Stimulated activated CD4-positive, alpha-beta T cell treated with anti-CD3 and anti-CD28 coated beads, TNF-alpha, amount 100 ng/mL, for 4 hours (primary cell): ENCODE measurements around the gene FRMD7.

Experiments
- DNase-seq, 3 experiments: peaks; one replicate each; pipeline ENCODE4 v3.0.0-alpha.2; 2020; ENCODE audit warnings: low read depth in 3 of 3

FRMD7 gene

DNA sequence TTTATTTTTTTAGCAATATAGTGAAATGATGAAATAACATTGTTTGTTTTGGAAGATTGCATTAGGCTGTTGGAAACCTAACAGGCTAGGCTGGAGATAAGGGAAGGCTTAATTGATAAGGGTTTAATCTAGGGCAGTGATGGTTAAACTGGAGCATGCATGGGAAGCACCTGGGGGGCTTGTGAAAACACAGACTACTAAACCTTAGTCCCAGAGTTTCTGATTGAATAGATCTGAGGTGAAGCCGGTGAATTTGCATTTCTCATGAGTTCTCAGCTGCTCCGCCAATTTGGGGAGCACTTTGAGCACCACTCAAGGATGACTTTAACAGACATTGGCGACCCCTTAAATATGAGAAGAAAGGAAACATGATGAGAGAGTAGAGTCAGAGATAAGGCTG is 93.2 kb downstream of the FRMD7 start:
- DNase-seq, result no peak

DNA sequence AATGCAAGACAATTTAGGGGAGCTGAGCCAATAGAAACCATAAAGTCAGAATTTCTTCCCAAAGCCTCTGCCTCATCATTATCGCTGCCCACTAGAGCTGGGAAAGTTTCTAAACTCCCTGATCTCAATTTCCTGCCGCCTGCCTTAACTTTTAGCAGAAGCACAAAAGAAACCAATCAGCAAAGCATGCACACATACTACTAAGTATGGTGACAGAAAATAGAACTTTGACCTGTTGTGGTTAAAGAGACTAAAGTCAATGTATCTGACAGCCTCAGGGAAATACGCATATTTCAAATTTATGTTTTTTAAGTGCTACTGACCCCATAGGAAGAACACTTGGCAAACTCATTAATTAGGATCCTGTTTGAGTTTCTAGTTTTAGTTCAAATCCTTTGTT is 94.7 kb downstream of the FRMD7 start:
- no peak for DNase-seq

- DNase-seq, result no peak
Observed at GRCh38 chrX:132031867-132032266, 96.0 kb downstream of the FRMD7 start.

DNA sequence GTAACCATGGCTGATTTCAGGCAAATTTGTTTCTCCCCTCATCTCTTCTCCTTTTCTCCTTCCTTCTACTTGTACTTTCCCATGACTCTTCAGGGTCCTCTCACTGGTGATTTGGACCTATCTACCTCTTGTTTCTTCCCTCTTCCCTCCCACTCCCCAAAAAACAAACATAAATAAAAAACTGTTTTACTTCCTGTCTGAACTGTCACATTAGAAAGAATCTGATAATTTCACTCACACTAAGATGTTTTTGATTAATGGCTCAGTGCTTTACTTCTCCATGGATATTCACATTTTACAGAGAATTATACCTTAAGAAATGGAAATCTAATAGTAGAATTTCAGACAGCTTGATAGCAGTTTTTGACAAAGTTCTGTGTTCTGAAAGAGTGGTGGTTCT is 97.6 kb downstream of the FRMD7 start:
- DNase-seq, result no peak
